Activated T-cell treated with anti-CD3 and anti-CD28 coated beads, Interleukin-2, amount 50 U/mL, for 24 hours (primary cell): ENCODE results near the gene CCSER2.
A peak's percentile ranks its signal among the peaks of the same experiment; 100 is the strongest.
"Not testable (repeated sequence)": the region's sequence is repeated elsewhere in the genome, so short reads cannot be mapped to it uniquely, and the experiment has no call there.

Source experiments
- DNase-seq: peaks from one replicate; pipeline ENCODE4 v3.0.0-alpha.2; 2020
- H3K27ac Mint-ChIP-seq: 2 replicates; pipeline ENCODE4 v1.8.0; 2020; ENCODE audit warnings: mild to moderate bottlenecking, mixed read lengths
- H3K27me3 Mint-ChIP-seq: 2 replicates; pipeline ENCODE4 v1.8.0; 2020; ENCODE audit warnings: mixed read lengths
- H3K36me3 Mint-ChIP-seq: 2 replicates; pipeline ENCODE4 v1.8.0; 2020; ENCODE audit warnings: low read depth, mixed read lengths
- H3K4me1 Mint-ChIP-seq: 2 replicates; pipeline ENCODE4 v1.8.0; 2020; ENCODE audit warnings: low read depth, mixed read lengths
- H3K4me3 Mint-ChIP-seq: 2 replicates; pipeline ENCODE4 v1.8.0; 2020; ENCODE audit warnings: mild to moderate bottlenecking, moderate library complexity, mixed read lengths
- H3K9me3 Mint-ChIP-seq: 2 replicates; pipeline ENCODE4 v1.8.0; 2020; ENCODE audit warnings: mixed read lengths

Gene CCSER2

DNA sequence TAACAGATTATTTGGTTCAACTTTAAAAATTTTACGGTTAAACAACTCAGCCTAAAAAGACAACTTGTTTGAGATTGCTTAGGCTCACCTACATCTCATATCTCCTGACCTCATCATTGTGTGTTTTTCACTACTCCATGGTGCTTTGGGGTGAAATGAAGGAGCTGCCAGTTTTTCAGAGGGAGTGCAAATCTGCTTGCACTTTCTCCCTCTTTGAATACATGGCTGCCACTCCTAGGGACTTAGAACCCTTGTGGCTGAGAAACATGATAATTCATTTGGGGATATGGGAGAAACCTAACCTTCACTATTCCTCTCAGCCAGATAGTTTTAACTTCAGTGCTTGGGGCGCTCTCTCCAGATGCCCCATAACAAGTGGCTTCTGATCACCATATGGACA is 2.7 kb downstream of the CCSER2 start:
- Mint-ChIP-seq H3K36me3 (peaks cover 17% of the 10 kb centered on the region), H3K27me3 (no peaks in the 10 kb centered on the region), H3K4me3 (peak overlapping the region; percentile 84), H3K9me3 (no peaks in the 10 kb centered on the region), H3K4me1 (peaks cover 56% of the 10 kb centered on the region), H3K27ac (peak overlapping the region; percentile 96)
- DNase-seq: no peak

- peaks cover 19% of the 10 kb centered on the region for H3K36me3 Mint-ChIP-seq
- H3K27me3 Mint-ChIP-seq: no peaks in the 10 kb centered on the region
- H3K4me3 Mint-ChIP-seq: peak overlapping the region; percentile 58
- no peaks in the 10 kb centered on the region for H3K9me3 Mint-ChIP-seq
- H3K4me1 Mint-ChIP-seq: peaks cover 57% of the 10 kb centered on the region
- peak overlapping the region; percentile 94 for H3K27ac Mint-ChIP-seq
- peak; percentile 62 for DNase-seq
These were observed 5.6 kb downstream of the CCSER2 start for GRCh38 chr10:84333864-84334451.

DNA sequence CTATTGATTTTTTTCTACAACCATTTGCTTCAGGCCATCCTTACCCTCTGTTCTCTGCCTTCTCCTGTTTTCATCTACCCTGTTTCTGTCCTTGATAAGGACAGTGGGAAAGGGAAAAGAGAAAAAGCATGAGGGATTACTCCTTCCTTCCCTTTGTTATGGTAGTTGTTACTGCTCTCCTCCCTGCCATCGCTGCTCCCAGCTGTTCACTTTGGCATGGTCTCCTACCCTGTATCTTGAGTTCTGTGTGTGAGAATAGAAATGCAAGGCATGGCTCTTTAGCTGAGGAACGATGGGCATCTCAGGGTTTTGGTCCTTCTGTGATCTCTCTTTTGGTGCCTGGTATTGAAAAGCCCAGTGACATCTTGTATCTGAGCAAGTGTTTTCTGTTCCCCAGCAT is 6.4 kb downstream of the CCSER2 start:
- Mint-ChIP-seq H3K9me3 (no peaks in the 10 kb centered on the region), H3K27ac (peak overlapping the region; percentile 94), H3K4me1 (peaks cover 55% of the 10 kb centered on the region), H3K27me3 (no peaks in the 10 kb centered on the region), H3K36me3 (peaks cover 11% of the 10 kb centered on the region), H3K4me3 (peak overlapping the region; percentile 11)
- DNase-seq: no peak

DNA sequence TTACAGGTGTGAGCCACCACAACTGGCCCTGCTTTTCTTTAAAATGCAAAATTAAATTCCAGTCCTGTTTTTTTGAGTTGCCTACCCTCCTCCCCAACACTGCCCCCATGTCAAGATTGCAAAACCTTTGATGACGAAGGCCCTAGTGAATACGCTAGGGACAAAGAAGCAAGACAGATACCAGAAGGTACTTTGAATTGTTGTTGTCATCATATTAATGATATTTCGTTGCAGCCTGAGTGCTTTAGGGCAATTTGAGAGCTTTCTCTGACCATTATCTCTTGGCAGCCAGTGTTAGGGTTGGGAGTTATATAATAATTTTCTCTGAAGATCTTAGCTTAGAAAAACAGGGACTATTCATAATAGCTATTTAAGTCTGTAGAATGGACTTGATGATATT is 7.1 kb downstream of the CCSER2 start:
- H3K27me3 Mint-ChIP-seq: no peaks in the 10 kb centered on the region
- peaks cover 53% of the 10 kb centered on the region for H3K4me1 Mint-ChIP-seq
- H3K9me3 Mint-ChIP-seq: no peaks in the 10 kb centered on the region
- H3K27ac Mint-ChIP-seq: peak overlapping the region; percentile 63
- no peak overlapping the region for H3K4me3 Mint-ChIP-seq
- peaks cover 9% of the 10 kb centered on the region for H3K36me3 Mint-ChIP-seq
- no peak for DNase-seq

DNA sequence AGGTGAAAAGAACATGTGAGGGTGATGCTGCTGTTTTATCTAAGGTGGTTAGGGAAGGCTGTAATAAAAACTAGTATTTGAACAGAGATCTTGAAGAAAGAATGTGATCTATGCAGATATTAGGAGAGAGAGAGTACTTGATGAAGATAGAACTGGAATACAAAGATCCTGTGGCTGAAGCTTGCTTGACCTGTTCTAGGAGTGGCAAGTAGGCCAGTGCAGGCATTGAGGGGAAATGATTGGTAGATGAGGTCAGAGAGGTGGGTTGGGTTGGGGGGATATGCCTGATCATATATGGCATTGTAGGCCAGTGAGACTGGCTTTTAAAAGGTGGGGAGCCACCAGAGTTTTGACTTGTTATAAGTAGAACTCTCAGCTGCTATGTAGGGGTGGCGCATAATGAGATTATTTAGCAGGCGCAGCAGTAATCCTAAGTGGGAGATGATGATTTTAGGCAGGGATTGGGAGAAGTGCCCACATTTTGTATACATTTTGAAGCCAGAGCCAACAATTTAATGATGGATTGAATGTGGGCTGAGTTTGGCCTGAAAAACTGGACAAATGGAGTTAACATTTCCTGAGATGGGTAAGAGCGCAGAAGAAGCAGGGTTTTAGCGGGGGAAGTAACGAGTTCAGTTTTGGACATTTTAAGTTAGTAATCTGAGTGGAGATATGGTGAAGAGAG is 8.2 kb downstream of the CCSER2 start:
- Mint-ChIP-seq H3K27me3 (no peaks in the 10 kb centered on the region), H3K9me3 (no peaks in the 10 kb centered on the region), H3K36me3 (peaks cover 11% of the 10 kb centered on the region), H3K4me3 (no peak overlapping the region), H3K27ac (no peak overlapping the region), H3K4me1 (peaks cover 50% of the 10 kb centered on the region)
- no peak for DNase-seq

GRCh38 chr10:84337199-84337598 is 8.8 kb downstream of the CCSER2 start:
- Mint-ChIP-seq H3K4me1 (peaks cover 51% of the 10 kb centered on the region), H3K9me3 (no peaks in the 10 kb centered on the region), H3K27me3 (no peaks in the 10 kb centered on the region), H3K4me3 (no peak overlapping the region), H3K36me3 (peaks cover 12% of the 10 kb centered on the region), H3K27ac (no peak overlapping the region)
- DNase-seq: no peak

DNA sequence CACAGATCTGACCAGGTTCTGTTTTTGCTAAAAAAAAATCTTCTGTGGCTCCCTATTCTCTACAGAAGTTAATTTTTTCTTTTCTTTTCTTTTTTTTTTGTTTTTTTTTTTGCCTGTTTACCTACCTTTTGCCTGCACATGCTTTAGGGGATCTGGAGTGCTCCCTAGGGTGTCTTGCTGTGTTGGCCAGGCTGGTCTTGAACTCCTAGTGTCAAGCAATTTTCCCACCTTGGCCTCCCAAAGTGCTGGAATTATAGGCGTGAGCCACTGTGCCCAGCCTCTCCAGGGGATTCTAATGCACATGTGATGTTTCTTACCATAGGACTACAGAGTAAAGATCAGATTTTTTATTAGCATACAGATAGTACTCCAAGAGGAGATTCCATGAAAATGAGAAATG is 10.6 kb downstream of the CCSER2 start:
- no peak overlapping the region for H3K4me3 Mint-ChIP-seq
- H3K27me3 Mint-ChIP-seq: no peaks in the 10 kb centered on the region
- H3K4me1 Mint-ChIP-seq: peaks cover 59% of the 10 kb centered on the region
- DNase-seq: no peak
- H3K9me3 Mint-ChIP-seq: no peaks in the 10 kb centered on the region
- H3K27ac Mint-ChIP-seq: peak overlapping the region; percentile 14
- H3K36me3 Mint-ChIP-seq: peaks cover 12% of the 10 kb centered on the region

DNA sequence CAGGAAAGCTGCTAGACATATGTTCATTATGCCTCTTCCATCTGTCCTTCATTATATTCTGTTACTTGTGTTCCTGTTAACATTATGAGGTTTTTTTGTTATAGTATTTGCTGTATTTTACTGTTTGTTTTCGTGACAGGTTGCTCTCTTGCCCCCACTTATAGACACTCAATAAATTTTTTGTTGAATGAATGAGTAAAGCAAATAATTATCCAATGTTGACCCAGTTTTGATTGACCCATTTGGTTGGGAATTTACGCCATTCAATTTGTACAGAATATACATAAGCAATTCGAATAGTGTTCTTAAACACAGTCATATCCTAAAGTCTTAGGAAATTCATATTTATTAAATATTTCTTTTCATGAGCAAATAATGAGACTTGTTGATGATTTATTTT is 11.8 kb downstream of the CCSER2 start:
- no peak overlapping the region for H3K27ac Mint-ChIP-seq
- no peaks in the 10 kb centered on the region for H3K9me3 Mint-ChIP-seq
- H3K27me3 Mint-ChIP-seq: no peaks in the 10 kb centered on the region
- H3K4me1 Mint-ChIP-seq: peaks cover 58% of the 10 kb centered on the region
- no peak overlapping the region for H3K4me3 Mint-ChIP-seq
- H3K36me3 Mint-ChIP-seq: peaks cover 14% of the 10 kb centered on the region
- no peak for DNase-seq

DNA sequence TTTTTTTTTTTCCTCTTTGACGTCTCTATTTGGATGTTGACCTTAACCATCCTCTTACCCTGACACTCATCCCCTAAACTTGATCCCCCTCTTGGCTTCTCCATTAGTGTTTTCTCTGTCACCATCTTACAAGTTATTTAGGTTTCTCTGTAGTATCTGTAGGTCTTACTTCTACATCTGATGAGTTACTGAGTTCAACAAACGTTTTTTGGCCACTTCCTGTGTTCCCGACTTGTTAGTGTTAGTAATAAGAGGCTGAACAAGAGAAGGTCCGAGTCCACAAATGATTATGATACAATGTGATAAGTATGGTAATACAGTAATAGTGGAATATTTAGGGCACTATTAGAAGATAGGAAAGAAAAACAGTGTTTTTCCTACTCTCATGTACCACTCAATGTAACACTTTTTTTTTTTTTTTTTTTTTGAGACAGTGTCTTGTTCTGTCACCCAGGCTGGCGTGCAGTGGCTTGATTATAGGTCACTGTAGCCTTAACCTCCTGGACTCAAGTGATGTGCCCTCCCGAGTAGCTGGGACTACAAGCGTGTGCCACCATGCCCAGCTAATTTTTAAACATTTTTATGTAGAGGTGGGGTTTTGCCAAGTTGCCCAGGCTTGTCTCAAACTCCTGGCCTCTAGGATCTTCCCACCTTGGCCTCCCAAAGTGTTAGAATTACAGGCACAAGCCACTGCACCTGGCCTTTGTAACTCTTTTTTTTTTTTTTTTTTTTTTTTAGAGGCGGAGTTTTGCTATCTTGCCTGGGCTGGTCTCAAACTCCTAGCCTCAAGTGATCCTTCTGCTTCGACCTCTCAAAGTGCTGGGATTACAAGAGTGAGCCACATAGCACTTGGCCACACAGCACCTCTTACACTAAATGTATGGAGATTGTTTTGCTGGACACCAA is 12.5 kb downstream of the CCSER2 start:
- peak overlapping the region; percentile 44 for H3K4me3 Mint-ChIP-seq
- H3K27me3 Mint-ChIP-seq: no peaks in the 10 kb centered on the region
- no peak for DNase-seq
- no peaks in the 10 kb centered on the region for H3K9me3 Mint-ChIP-seq
- peaks cover 59% of the 10 kb centered on the region for H3K4me1 Mint-ChIP-seq
- H3K27ac Mint-ChIP-seq: peak overlapping the region; percentile 78
- H3K36me3 Mint-ChIP-seq: peaks cover 14% of the 10 kb centered on the region

DNA sequence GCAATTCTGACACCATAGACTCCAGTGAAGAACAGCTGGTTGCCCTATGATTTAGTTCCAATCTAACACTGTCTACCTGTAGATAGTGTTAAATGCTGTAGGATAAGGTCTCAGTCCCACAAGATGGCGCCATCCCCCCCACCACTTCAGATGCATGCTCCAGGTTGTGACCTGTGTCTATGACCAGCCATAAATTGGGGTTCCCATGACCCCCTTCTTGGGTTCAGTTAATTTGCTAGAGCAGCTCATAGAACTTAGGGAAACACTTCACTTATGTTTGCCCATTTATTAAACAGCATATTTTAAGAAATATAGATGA is 13.1 kb downstream of the CCSER2 start:
- no peak for DNase-seq

DNA sequence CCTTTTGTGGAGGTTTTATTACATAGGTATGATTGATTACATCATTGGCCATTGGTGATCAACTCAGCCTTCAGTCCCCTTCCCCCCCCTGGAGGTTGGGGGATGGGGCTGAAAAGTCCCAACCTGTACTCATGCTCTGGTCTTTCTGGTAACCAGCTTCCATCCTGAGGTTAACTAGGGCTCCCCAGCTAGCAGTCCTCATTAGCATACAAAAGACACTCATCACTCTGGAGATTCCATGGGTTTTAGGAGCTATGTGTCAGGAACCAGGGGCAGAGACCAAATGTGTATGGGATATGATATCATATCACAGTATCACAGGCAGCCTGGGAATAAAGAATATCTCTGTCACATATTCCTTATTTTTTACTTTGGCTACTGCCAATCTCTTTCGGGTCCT is 13.6 kb downstream of the CCSER2 start:
- Mint-ChIP-seq H3K4me3 (peak overlapping the region; percentile 44), H3K27ac (peak overlapping the region; percentile 78), H3K4me1 (peaks cover 61% of the 10 kb centered on the region), H3K9me3 (no peaks in the 10 kb centered on the region), H3K36me3 (peaks cover 20% of the 10 kb centered on the region), H3K27me3 (no peaks in the 10 kb centered on the region)
- no peak for DNase-seq

More for the DNA sequence above, 13.1 kb downstream of the CCSER2 start:
- peaks cover 59% of the 10 kb centered on the region for H3K4me1 Mint-ChIP-seq
- no peaks in the 10 kb centered on the region for H3K27me3 Mint-ChIP-seq
- peak overlapping the region; percentile 44 for H3K4me3 Mint-ChIP-seq
- no peaks in the 10 kb centered on the region for H3K9me3 Mint-ChIP-seq
- peaks cover 16% of the 10 kb centered on the region for H3K36me3 Mint-ChIP-seq
- H3K27ac Mint-ChIP-seq: peak overlapping the region; percentile 78

GRCh38 chr10:84342584-84342983 is 14.2 kb downstream of the CCSER2 start:
- DNase-seq: no peak
- H3K27ac Mint-ChIP-seq: peak overlapping the region; percentile 78
- H3K4me3 Mint-ChIP-seq: peak overlapping the region; percentile 44
- no peaks in the 10 kb centered on the region for H3K9me3 Mint-ChIP-seq
- H3K4me1 Mint-ChIP-seq: peaks cover 62% of the 10 kb centered on the region
- H3K36me3 Mint-ChIP-seq: peaks cover 21% of the 10 kb centered on the region
- no peaks in the 10 kb centered on the region for H3K27me3 Mint-ChIP-seq

GRCh38 chr10:84343831-84344230 is 15.4 kb downstream of the CCSER2 start:
- Mint-ChIP-seq H3K36me3 (peaks cover 29% of the 10 kb centered on the region), H3K9me3 (no peaks in the 10 kb centered on the region), H3K27ac (no peak overlapping the region), H3K4me3 (no peak overlapping the region), H3K27me3 (no peaks in the 10 kb centered on the region), H3K4me1 (peaks cover 63% of the 10 kb centered on the region)
- no peak for DNase-seq

- Mint-ChIP-seq H3K36me3 (peaks cover 33% of the 10 kb centered on the region), H3K4me1 (peaks cover 65% of the 10 kb centered on the region), H3K4me3 (no peak overlapping the region), H3K27ac (peak overlapping the region; percentile 45), H3K27me3 (no peaks in the 10 kb centered on the region), H3K9me3 (no peaks in the 10 kb centered on the region)
- no peak for DNase-seq
These were observed 16.1 kb downstream of the CCSER2 start for GRCh38 chr10:84344526-84344925.

DNA sequence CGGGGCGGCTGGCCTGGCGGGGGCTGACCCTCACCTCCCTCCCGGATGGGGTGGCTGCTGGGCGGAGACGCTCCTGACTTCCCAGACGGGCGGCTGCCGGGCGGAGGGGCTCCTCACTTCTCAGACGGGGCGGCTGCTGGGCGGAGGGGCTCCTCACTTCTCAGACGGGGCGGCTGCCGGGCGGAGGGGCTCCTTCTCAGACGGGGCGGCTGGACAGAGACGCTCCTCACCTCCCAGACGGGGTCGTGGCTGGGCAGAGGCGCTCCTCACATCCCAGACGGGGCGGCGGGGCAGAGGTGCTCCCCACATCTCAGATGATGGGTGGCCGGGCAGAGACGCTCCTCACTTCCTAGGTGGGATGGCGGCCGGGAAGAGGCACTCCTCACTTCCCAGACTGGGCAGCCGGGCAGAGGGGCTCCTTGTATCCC is 19.2 kb downstream of the CCSER2 start:
- H3K27ac Mint-ChIP-seq, H3K9me3 Mint-ChIP-seq, H3K4me3 Mint-ChIP-seq, H3K27me3 Mint-ChIP-seq, DNase-seq: not testable (repeated sequence)
- H3K36me3 Mint-ChIP-seq: peaks cover 23% of the 10 kb centered on the region
- peaks cover 57% of the 10 kb centered on the region for H3K4me1 Mint-ChIP-seq
